Endometrium (tissue), 2 donors: ENCODE data around the gene ACTR1B.
"Not testable (repeated sequence)": the region's sequence is repeated elsewhere in the genome, so short reads cannot be mapped to it uniquely, and the experiment has no call there.

Experiments used
- FAIRE-seq: peaks from 2 replicates; lab custom pipeline; 2012; peaks lifted over from hg19 to GRCh38; lab: Jason Lieb, UNC
- donor health status: control.
- donor health status: control.

Gene ACTR1B

GRCh38 chr2:97615746-97616145 is 48.1 kb downstream of the ACTR1B start:
- not testable (repeated sequence) for FAIRE-seq

GRCh38 chr2:97611895-97612294 is 51.9 kb downstream of the ACTR1B start:
- FAIRE-seq, result not testable (repeated sequence)

- not testable (repeated sequence) for FAIRE-seq
Observed at GRCh38 chr2:97608745-97609144, 55.1 kb downstream of the ACTR1B start.
